ENCODE measurements around the gene CD28. TPM values are rescaled to one million over a fixed set of nuclear protein-coding genes. Genes with fewer than 3 reads are reported as not detected.

The CD28 gene
- total RNA-seq, 5 donors from 2014 or later (not counting 1 experiment from before 2014, with no cell fraction given) = 112 to 154 (median 151) TPM

- DNase-seq (no peak), ATAC-seq (replicated peaks in 1 of 4) (no peak)
- CTCF ChIA-PET = interaction anchor here in 1 of 2 donors (0.8 kb wide), 1 partner anchor 117 kb away, joined by 3 read pairs; no protein-coding TSS in a partner anchor
- Histone ChIP-seq H3K4me3 (ENCODE audit: control insufficient read depth in 1 of 2, extremely low read depth in 1 of 2, low read length in 1 of 2) (no peak overlapping the region), H3K27ac (ENCODE audit: low read length) (no peak overlapping the region), H3K4me1 (ENCODE audit: control insufficient read depth in 1 of 2, extremely low read depth in 1 of 2, insufficient read depth in 2 of 2, low read length in 2 of 2) (peaks cover 4% of the 10 kb centered on the region in 2 experiments), H3K9me3 (no peaks in the 10 kb centered on the region), H3K36me3 (ENCODE audit: control insufficient read depth in 2 of 2, extremely low read depth in 1 of 2, insufficient read depth in 1 of 2, low read length in 1 of 2) (no peaks in the 10 kb centered on the region), H3K27me3 (replicated peaks in 1 of 2; ENCODE audit: control insufficient read depth in 2 of 2, extremely low read depth in 1 of 2, insufficient read depth in 2 of 2, low read length in 1 of 2) (no peaks in the 10 kb centered on the region)
- H3K27ac Mint-ChIP-seq = no peak overlapping the region
- no peak overlapping the region for H3K4me3 Mint-ChIP-seq
- no peaks in the 10 kb centered on the region for H3K27me3 Mint-ChIP-seq
- no peaks in the 10 kb centered on the region for H3K36me3 Mint-ChIP-seq
- POLR2A ChIA-PET = no interaction called here
- peaks cover 8 to 24% (median 11%) of the 10 kb centered on the region in 3 donors for H3K4me1 Mint-ChIP-seq
- H3K9me3 Mint-ChIP-seq = no peaks in the 10 kb centered on the region
- 50% methylated on average over 2 of the region's 7 CpGs for WGBS (ENCODE audit: insufficient coverage)
Observed at GRCh38 chr2:203664029-203664755, 42.2 kb upstream of the CD28 start.

GRCh38 chr2:203667838-203668237 is 38.6 kb upstream of the CD28 start:
- POLR2A ChIA-PET = no interaction called here

GRCh38 chr2:203669820-203670219 is 36.6 kb upstream of the CD28 start:
- Histone ChIP-seq H3K4me1 (ENCODE audit: control insufficient read depth in 1 of 2, extremely low read depth in 1 of 2, insufficient read depth in 2 of 2, low read length in 2 of 2) (peaks cover 5 to 7% of the 10 kb centered on the region in 2 experiments), H3K36me3 (ENCODE audit: control insufficient read depth in 2 of 2, extremely low read depth in 1 of 2, insufficient read depth in 1 of 2, low read length in 1 of 2) (no peaks in the 10 kb centered on the region), H3K4me3 (ENCODE audit: control insufficient read depth in 1 of 2, extremely low read depth in 1 of 2, low read length in 1 of 2) (no peak overlapping the region), H3K27ac (ENCODE audit: low read length) (no peak overlapping the region), H3K27me3 (replicated peaks in 1 of 2; ENCODE audit: control insufficient read depth in 2 of 2, extremely low read depth in 1 of 2, insufficient read depth in 2 of 2, low read length in 1 of 2) (no peaks in the 10 kb centered on the region), H3K9me3 (no peaks in the 10 kb centered on the region)
- peaks cover 0 to 5% (median 2%) of the 10 kb centered on the region in 3 donors for H3K9me3 Mint-ChIP-seq
- CTCF ChIA-PET = interaction anchor here in 1 of 2 donors (0.6 kb wide), 1 partner anchor 146 kb away, joined by 3 read pairs; no protein-coding TSS in a partner anchor
- no peak overlapping the region for H3K27ac Mint-ChIP-seq
- peaks cover 3% of the 10 kb centered on the region for H3K36me3 Mint-ChIP-seq
- no peak overlapping the region for H3K4me3 Mint-ChIP-seq
- 100% methylated on average over 1 of the region's 2 CpGs for WGBS (ENCODE audit: insufficient coverage)
- DNase-seq (no peak), ATAC-seq (replicated peaks in 1 of 4) (no peak)
- H3K27me3 Mint-ChIP-seq = no peaks in the 10 kb centered on the region
- peaks cover 7 to 21% (median 10%) of the 10 kb centered on the region in 3 donors for H3K4me1 Mint-ChIP-seq
- POLR2A ChIA-PET = interaction anchor here in 1 of 2 donors (0.6 kb wide), 1 partner anchor 24 kb away, joined by 6 read pairs; no protein-coding TSS in a partner anchor

More at GRCh38 chr2:203667838-203668237, 38.6 kb upstream of the CD28 start:
- no peak overlapping the region for H3K4me3 ChIP-seq (ENCODE audit: control insufficient read depth in 1 of 2, extremely low read depth in 1 of 2, low read length in 1 of 2)
- no peaks in the 10 kb centered on the region for H3K36me3 Mint-ChIP-seq
- 100% methylated on average over 1 of the region's 2 CpGs for WGBS (ENCODE audit: insufficient coverage)
- no peaks in the 10 kb centered on the region for H3K4me1 ChIP-seq (ENCODE audit: control insufficient read depth in 1 of 2, extremely low read depth in 1 of 2, insufficient read depth in 2 of 2, low read length in 2 of 2)
- no peaks in the 10 kb centered on the region for H3K27me3 Mint-ChIP-seq
- H3K36me3 ChIP-seq (ENCODE audit: control insufficient read depth in 2 of 2, extremely low read depth in 1 of 2, insufficient read depth in 1 of 2, low read length in 1 of 2) = no peaks in the 10 kb centered on the region
- H3K4me1 Mint-ChIP-seq = peaks cover 0 to 7% (median 0%) of the 10 kb centered on the region in 3 donors
- H3K27ac ChIP-seq (ENCODE audit: low read length) = no peak overlapping the region
- no peaks in the 10 kb centered on the region for H3K9me3 Mint-ChIP-seq
- H3K27me3 ChIP-seq (replicated peaks in 1 of 2; ENCODE audit: control insufficient read depth in 2 of 2, extremely low read depth in 1 of 2, insufficient read depth in 2 of 2, low read length in 1 of 2) = no peaks in the 10 kb centered on the region
- ATAC-seq (replicated peaks in 1 of 4) (no peak), DNase-seq (no peak)
- no peaks in the 10 kb centered on the region for H3K9me3 ChIP-seq
- H3K4me3 Mint-ChIP-seq = no peak overlapping the region
- CTCF ChIA-PET = no interaction called here
- H3K27ac Mint-ChIP-seq = peak overlapping the region in 1 of 2 donors; percentile 0

GRCh38 chr2:203670939-203671338 is 35.5 kb upstream of the CD28 start:
- Mint-ChIP-seq H3K27me3 (no peaks in the 10 kb centered on the region), H3K4me1 (peaks cover 12 to 25% (median 13%) of the 10 kb centered on the region in 3 donors), H3K4me3 (no peak overlapping the region), H3K9me3 (peaks cover 0 to 5% (median 2%) of the 10 kb centered on the region in 3 donors), H3K27ac (no peak overlapping the region), H3K36me3 (peaks cover 3% of the 10 kb centered on the region)
- Histone ChIP-seq H3K36me3 (ENCODE audit: control insufficient read depth in 2 of 2, extremely low read depth in 1 of 2, insufficient read depth in 1 of 2, low read length in 1 of 2) (no peaks in the 10 kb centered on the region), H3K9me3 (no peaks in the 10 kb centered on the region), H3K4me3 (ENCODE audit: control insufficient read depth in 1 of 2, extremely low read depth in 1 of 2, low read length in 1 of 2) (no peak overlapping the region), H3K27ac (ENCODE audit: low read length) (no peak overlapping the region), H3K4me1 (ENCODE audit: control insufficient read depth in 1 of 2, extremely low read depth in 1 of 2, insufficient read depth in 2 of 2, low read length in 2 of 2) (peaks cover 5 to 7% of the 10 kb centered on the region in 2 experiments), H3K27me3 (replicated peaks in 1 of 2; ENCODE audit: control insufficient read depth in 2 of 2, extremely low read depth in 1 of 2, insufficient read depth in 2 of 2, low read length in 1 of 2) (no peaks in the 10 kb centered on the region)
- DNase-seq (no peak), ATAC-seq (replicated peaks in 1 of 4) (no peak)
- ChIA-PET CTCF (no interaction called here), POLR2A (interaction anchor here in 1 of 2 donors (0.7 kb wide), 1 partner anchor 41 kb away, joined by 10 read pairs; no protein-coding TSS in a partner anchor)

GRCh38 chr2:203671876-203672275 is 34.6 kb upstream of the CD28 start:
- Mint-ChIP-seq H3K4me1 (peaks cover 12 to 27% (median 13%) of the 10 kb centered on the region in 3 donors), H3K9me3 (peaks cover 0 to 5% (median 2%) of the 10 kb centered on the region in 3 donors), H3K27me3 (no peaks in the 10 kb centered on the region), H3K36me3 (peaks cover 3% of the 10 kb centered on the region), H3K27ac (no peak overlapping the region), H3K4me3 (no peak overlapping the region)
- ChIA-PET CTCF (no interaction called here), POLR2A (interaction anchor here in 1 of 2 donors (0.6 kb wide), 1 partner anchor 56 kb away, joined by 4 read pairs; no protein-coding TSS in a partner anchor)
- no CpG with 5 or more reads among the region's 1 CpG for WGBS (ENCODE audit: insufficient coverage)
- Histone ChIP-seq H3K4me1 (ENCODE audit: control insufficient read depth in 1 of 2, extremely low read depth in 1 of 2, insufficient read depth in 2 of 2, low read length in 2 of 2) (peaks cover 5 to 7% of the 10 kb centered on the region in 2 experiments), H3K36me3 (ENCODE audit: control insufficient read depth in 2 of 2, extremely low read depth in 1 of 2, insufficient read depth in 1 of 2, low read length in 1 of 2) (no peaks in the 10 kb centered on the region), H3K4me3 (ENCODE audit: control insufficient read depth in 1 of 2, extremely low read depth in 1 of 2, low read length in 1 of 2) (no peak overlapping the region), H3K27ac (ENCODE audit: low read length) (no peak overlapping the region), H3K27me3 (replicated peaks in 1 of 2; ENCODE audit: control insufficient read depth in 2 of 2, extremely low read depth in 1 of 2, insufficient read depth in 2 of 2, low read length in 1 of 2) (no peaks in the 10 kb centered on the region), H3K9me3 (no peaks in the 10 kb centered on the region)
- DNase-seq (no peak), ATAC-seq (replicated peaks in 1 of 4) (no peak)

- H3K4me1 ChIP-seq (ENCODE audit: control insufficient read depth in 1 of 2, extremely low read depth in 1 of 2, insufficient read depth in 2 of 2, low read length in 2 of 2) = peaks cover 5 to 7% of the 10 kb centered on the region in 2 experiments
- H3K36me3 ChIP-seq (ENCODE audit: control insufficient read depth in 2 of 2, extremely low read depth in 1 of 2, insufficient read depth in 1 of 2, low read length in 1 of 2) = no peaks in the 10 kb centered on the region
- POLR2A ChIA-PET = no interaction called here
- Mint-ChIP-seq H3K4me3 (no peak overlapping the region), H3K27me3 (no peaks in the 10 kb centered on the region), H3K36me3 (peaks cover 3% of the 10 kb centered on the region), H3K9me3 (peaks cover 0 to 5% (median 2%) of the 10 kb centered on the region in 3 donors), H3K4me1 (peaks cover 12 to 23% (median 13%) of the 10 kb centered on the region in 3 donors), H3K27ac (no peak overlapping the region)
- DNase-seq (no peak), ATAC-seq (replicated peaks in 1 of 4) (no peak)
- H3K4me3 ChIP-seq (ENCODE audit: control insufficient read depth in 1 of 2, extremely low read depth in 1 of 2, low read length in 1 of 2) = no peak overlapping the region
- CTCF ChIA-PET = interaction anchor here (0.6 to 0.7 kb wide), 2 partner anchors 36 to 111 kb away, joined by 3 to 6 read pairs; no protein-coding TSS in a partner anchor
- no peak overlapping the region for H3K27ac ChIP-seq (ENCODE audit: low read length)
- H3K27me3 ChIP-seq (replicated peaks in 1 of 2; ENCODE audit: control insufficient read depth in 2 of 2, extremely low read depth in 1 of 2, insufficient read depth in 2 of 2, low read length in 1 of 2) = no peaks in the 10 kb centered on the region
- H3K9me3 ChIP-seq = no peaks in the 10 kb centered on the region
- WGBS (ENCODE audit: insufficient coverage) = no CpG with 5 or more reads among the region's 3 CpGs
Observed at GRCh38 chr2:203672856-203673255, 33.6 kb upstream of the CD28 start.

Data from T-cell (primary cell).